Esophagus squamous epithelium (tissue), 5 donors: ENCODE results near the gene HIBCH. TPM values are rescaled to one million over a fixed set of nuclear protein-coding genes. Genes with fewer than 3 reads are reported as not detected.

Experiments used
- DNase-seq: peaks from one replicate; lab custom pipeline; 2025; lab: John Stamatoyannopoulos, UW
- H3K27ac ChIP-seq, 4 donors: fragments of 200-600 bp; sonication (generic); one replicate each; pipeline ENCODE4 v1.5.1; 2016 to 2019; ENCODE audit warnings: mild to moderate bottlenecking in 1 of 4
- H3K27me3 ChIP-seq, 4 donors: fragments of 200-600 bp; sonication (generic); 1 replicate in 3 of 4; 2 replicates in 1 of 4; pipeline versions ENCODE4 v1.5.1 to v1.6.0; 2017 to 2021; ENCODE audit warnings: antibody characterized with exemption in 1 of 4
- H3K36me3 ChIP-seq, 3 donors: fragments of 200-600 bp; sonication (generic); one replicate each; pipeline ENCODE4 v1.5.1; 2016 to 2019
- H3K4me1 ChIP-seq, 3 donors: fragments of 200-600 bp; sonication (generic); one replicate each; pipeline ENCODE4 v1.5.1; 2017 to 2019
- H3K4me3 ChIP-seq, 4 donors: fragments of 200-600 bp; sonication (generic); 1 replicate in 3 of 4; 2 replicates in 1 of 4; pipeline ENCODE4 v1.5.1; 2016 to 2019; ENCODE audit warnings: mild to moderate bottlenecking in 2 of 4, moderate library complexity in 1 of 4
- H3K9me3 ChIP-seq, 3 donors: fragments of 200-600 bp; sonication (generic); one replicate each; pipeline ENCODE4 v1.5.1; 2016 to 2019
- POLR2A ChIP-seq, 4 donors: fragments of 450-650 bp; IDR thresholded peaks; one replicate each; pipeline ENCODE4 v1.6.1; 2017; ENCODE audit warnings: antibody characterized with exemption in 4 of 4, mild to moderate bottlenecking in 4 of 4, moderate library complexity in 3 of 4
- WGBS, 2 donors: methylation state at CpG; one replicate each; pipeline ENCODE4 v1.1.5; 2018; 5-methylcytosine and 5-hydroxymethylcytosine counted together
- intact Hi-C: fragments of 100-400 bp; cut with DNase I; formaldehyde crosslinking; loops from one replicate; pipeline ENCODE4 v1.15.0; 2022
- total RNA-seq, 4 donors: library from RNA; depleted of rRNA; stranded (reverse); fragments of >200 nt; gene quantifications; one replicate each; pipeline ENCODE4 v1.1.0, GENCODE V29; 2016
- TF ChIP-seq, protein P1 (sequence below), 6 experiments: fragments of 450-650 bp in 4 of 6; fragments of 200-600 bp in 2 of 6; sonication (generic) in 2 of 6; IDR thresholded peaks; one replicate each; pipeline ENCODE4 v1.5.1; 2016 to 2019; ENCODE audit warnings: antibody characterized with exemption in 6 of 6, mild to moderate bottlenecking in 4 of 6, moderate library complexity in 4 of 6
- donor health status: DM: yes; HTN: yes; CAD: no.

HIBCH gene
- total RNA-seq, 4 donors from 2014 or later: 20.9 to 31.5 (median 29.9) TPM

DNA sequence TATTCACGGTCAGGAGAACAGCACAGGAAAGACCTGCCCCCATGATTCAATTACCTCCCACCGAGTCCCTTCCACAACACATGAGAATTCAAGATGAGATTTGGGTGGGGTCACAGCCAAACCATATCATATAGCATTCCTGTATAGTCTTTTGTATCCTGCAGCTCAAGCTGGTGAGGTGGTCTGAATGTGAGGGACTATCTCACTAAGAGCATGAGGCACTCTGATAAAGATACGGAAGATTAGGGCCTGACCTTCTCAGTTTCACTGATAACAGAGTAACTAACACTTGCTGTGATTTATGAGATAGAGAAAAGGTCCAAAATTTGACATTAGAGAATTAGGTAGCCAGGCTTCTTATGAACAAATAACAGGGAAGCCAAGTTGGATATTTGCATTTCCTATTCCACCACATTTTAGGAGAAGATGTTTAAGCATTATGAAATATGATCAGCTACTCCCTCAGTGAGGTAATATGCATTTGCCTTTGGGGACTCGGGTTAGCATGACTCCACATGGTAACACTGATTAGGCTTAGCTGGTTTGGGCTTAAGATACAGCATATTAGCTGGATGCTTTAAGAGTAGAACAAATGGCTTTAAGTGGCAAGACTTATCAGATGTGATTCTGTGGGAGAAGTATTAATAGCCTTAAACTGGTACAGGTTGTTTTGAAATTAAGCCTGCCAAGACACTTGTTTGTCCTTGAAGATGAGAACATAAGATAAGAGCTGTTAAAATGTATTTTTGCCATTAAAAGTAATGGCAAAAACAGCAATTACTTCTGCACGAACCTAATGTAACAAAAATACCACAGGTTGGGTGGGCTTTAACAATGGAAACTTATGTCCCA lies 150.2 kb downstream of the HIBCH start:
- Histone ChIP-seq H3K9me3 (no peaks in the 10 kb centered on the region), H3K27ac (no peak overlapping the region), H3K4me3 (no peak overlapping the region), H3K27me3 (no peaks in the 10 kb centered on the region), H3K36me3 (no peaks in the 10 kb centered on the region), H3K4me1 (no peaks in the 10 kb centered on the region)
- TF ChIP-seq, protein P1, sequence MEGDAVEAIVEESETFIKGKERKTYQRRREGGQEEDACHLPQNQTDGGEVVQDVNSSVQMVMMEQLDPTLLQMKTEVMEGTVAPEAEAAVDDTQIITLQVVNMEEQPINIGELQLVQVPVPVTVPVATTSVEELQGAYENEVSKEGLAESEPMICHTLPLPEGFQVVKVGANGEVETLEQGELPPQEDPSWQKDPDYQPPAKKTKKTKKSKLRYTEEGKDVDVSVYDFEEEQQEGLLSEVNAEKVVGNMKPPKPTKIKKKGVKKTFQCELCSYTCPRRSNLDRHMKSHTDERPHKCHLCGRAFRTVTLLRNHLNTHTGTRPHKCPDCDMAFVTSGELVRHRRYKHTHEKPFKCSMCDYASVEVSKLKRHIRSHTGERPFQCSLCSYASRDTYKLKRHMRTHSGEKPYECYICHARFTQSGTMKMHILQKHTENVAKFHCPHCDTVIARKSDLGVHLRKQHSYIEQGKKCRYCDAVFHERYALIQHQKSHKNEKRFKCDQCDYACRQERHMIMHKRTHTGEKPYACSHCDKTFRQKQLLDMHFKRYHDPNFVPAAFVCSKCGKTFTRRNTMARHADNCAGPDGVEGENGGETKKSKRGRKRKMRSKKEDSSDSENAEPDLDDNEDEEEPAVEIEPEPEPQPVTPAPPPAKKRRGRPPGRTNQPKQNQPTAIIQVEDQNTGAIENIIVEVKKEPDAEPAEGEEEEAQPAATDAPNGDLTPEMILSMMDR (IDR thresholded peaks at IDR 0.05): no peak
- TF ChIP-seq POLR2A (IDR thresholded peaks at IDR 0.05): no peak
- WGBS, 2 donors: 65 to 71% methylated on average over 5 of the region's 5 CpGs
- DNase-seq: no peak
- intact Hi-C loops: no loop called here

DNA sequence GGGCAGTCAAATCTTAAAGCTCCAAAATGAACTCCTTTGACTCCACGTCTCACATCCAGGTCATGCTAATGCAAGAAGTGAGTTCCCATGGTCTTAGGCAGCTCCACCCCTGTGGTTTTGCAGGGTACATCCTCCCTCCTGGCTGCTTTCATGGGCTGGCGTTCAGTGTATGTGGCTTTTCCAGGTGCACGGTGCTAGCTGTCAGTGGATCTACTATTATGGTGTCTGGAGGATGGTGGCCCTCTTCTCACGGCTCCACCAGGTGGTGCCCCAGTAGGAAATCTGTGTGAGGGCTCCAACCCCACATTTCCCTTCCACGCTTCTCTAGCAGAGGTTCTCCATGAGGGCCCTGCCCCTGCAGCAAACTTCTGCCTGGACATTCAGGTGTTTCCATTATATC lies 151.9 kb downstream of the HIBCH start:
- H3K27me3 ChIP-seq: no peaks in the 10 kb centered on the region
- H3K4me1 ChIP-seq: no peaks in the 10 kb centered on the region
- 89 to 92% methylated on average over 2 to 5 of the region's 5 CpGs for WGBS, 2 donors
- no peaks in the 10 kb centered on the region for H3K9me3 ChIP-seq
- no peaks in the 10 kb centered on the region for H3K36me3 ChIP-seq
- H3K4me3 ChIP-seq: no peak overlapping the region
- no peak overlapping the region for H3K27ac ChIP-seq
- DNase-seq: no peak
- TF ChIP-seq, protein P1 (IDR thresholded peaks at IDR 0.05): no peak
- TF ChIP-seq POLR2A (IDR thresholded peaks at IDR 0.05): no peak
- intact Hi-C loops: no loop called here

DNA sequence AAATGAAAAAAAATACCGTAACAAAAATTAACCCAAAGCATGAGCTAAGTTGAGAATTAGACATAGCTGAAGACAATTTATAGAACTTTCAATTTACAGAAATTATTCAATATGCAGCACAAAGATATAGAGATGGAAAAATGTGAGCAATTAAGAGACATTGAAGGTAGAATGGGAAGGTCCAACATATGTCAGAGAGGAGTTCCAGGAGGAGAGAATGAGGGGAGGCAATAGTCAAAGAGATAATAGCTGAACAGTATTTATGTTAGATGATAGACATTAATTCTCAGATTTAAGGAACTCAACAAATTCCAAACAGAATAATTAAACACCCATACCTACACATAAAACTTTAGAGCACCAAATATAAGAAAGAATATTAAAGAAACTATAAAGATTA lies 154.1 kb downstream of the HIBCH start:
- intact Hi-C loops: no loop called here
- TF ChIP-seq, protein P1 (IDR thresholded peaks at IDR 0.05): no peak
- no peak for TF ChIP-seq POLR2A (IDR thresholded peaks at IDR 0.05)
- H3K27ac ChIP-seq: no peak overlapping the region
- H3K4me3 ChIP-seq: no peak overlapping the region
- no peaks in the 10 kb centered on the region for H3K9me3 ChIP-seq
- H3K36me3 ChIP-seq: no peaks in the 10 kb centered on the region
- no peaks in the 10 kb centered on the region for H3K27me3 ChIP-seq
- no peak for DNase-seq
- 88 to 90% methylated on average over 1 of the region's 1 CpG for WGBS, 2 donors
- H3K4me1 ChIP-seq: peaks cover 0 to under 1% (median 0%) of the 10 kb centered on the region in 3 donors

DNA sequence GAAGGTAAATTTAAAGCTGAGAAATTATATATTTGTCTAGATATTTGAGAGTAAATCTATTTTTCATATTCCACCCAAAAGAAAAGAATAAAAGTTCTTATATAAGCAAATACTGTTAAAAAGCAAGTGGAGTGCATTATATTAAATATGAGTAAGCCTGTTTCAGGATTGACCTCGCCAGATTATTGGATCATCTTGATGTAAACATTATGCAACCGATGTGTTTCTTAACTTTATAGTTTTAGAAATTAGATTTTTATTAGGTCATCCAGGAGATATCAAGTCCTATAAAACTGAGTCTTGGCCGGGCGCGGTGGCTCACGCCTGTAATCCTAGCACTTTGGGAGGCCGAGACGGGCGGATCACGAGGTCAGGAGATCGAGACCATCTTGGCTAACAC lies 156.8 kb downstream of the HIBCH start:
- no peaks in the 10 kb centered on the region for H3K27me3 ChIP-seq
- intact Hi-C loops: no loop called here
- peaks cover 0 to 17% (median 4%) of the 10 kb centered on the region in 3 donors for H3K4me1 ChIP-seq
- no peaks in the 10 kb centered on the region for H3K36me3 ChIP-seq
- no peak overlapping the region for H3K27ac ChIP-seq
- no peaks in the 10 kb centered on the region for H3K9me3 ChIP-seq
- TF ChIP-seq, protein P1 (IDR thresholded peaks at IDR 0.05): no peak
- no peak for TF ChIP-seq POLR2A (IDR thresholded peaks at IDR 0.05)
- 93 to 96% methylated on average over 6 to 10 of the region's 11 CpGs for WGBS, 2 donors
- no peak overlapping the region for H3K4me3 ChIP-seq
- DNase-seq: no peak

DNA sequence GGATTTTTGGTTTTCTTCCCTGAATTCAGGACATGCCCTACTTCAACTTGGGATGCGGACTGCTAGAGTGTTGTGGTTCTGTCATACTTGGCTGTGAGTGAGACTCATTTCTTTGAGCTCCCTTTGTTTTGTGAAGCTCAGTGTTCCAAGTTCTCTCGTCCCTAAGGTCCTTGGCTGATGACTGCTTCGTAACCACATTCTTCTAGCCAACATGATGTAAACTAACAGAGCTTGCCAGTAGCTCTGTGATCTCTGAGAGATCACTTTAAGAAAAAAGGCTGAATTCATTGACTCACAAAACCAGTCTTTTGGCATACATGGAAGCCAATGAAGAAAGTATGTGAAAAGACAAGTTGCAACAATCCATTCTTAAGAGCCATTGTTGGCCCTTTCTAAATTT lies 160.2 kb downstream of the HIBCH start:
- no peak for TF ChIP-seq POLR2A (IDR thresholded peaks at IDR 0.05)
- TF ChIP-seq, protein P1 (IDR thresholded peaks at IDR 0.05): no peak
- Histone ChIP-seq H3K27me3 (no peaks in the 10 kb centered on the region), H3K4me3 (no peak overlapping the region), H3K4me1 (peaks cover 0 to 17% (median 4%) of the 10 kb centered on the region in 3 donors), H3K27ac (peak overlapping the region in 3 of 4 donors; percentile 38 to 54 (median 48)), H3K36me3 (no peaks in the 10 kb centered on the region), H3K9me3 (no peaks in the 10 kb centered on the region)
- intact Hi-C loops: no loop called here
- WGBS, 2 donors: 18 to 36% methylated on average over 3 of the region's 3 CpGs
- DNase-seq: no peak
